NCI-H2171 (cell line): Measurements from ENCODE around the gene PLPPR5.

Source experiments
- DNase-seq: peaks from one replicate; lab custom pipeline; 2025; lab: John Stamatoyannopoulos, UW

Gene PLPPR5

DNA sequence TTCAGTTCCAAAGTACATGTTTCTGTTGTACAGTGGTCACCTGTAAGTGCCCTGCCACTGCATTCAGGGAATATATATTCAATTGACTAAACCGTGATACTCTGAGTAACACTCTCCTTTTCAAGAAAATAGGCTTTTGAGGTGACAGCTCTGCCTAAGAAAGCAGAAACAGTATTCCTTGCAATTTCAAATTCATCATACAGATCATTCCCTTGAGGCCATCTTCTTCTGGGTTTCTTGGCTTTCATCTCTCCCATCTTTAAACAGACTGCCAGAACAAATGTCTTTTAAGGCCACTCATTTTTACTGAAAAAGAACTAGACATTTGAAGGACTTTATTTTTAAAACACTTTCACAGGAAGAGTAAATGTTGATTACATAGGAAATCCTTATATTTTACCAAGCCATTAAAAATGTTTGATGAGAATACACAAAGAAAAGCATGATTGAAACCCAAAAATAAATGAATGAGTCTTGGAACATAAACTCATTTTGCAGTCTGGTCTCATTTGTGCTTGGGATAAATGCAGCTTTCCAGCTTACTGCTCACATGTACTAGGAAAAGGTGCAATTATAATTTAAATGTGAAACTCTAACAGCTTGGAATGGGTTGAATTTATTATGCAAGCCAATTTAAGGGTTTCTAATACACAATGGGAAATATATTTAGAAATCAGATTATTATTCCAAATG is 34.7 kb downstream of the PLPPR5 start:
- DNase-seq, result no peak

- DNase-seq, result no peak
Measured at GRCh38 chr1:98967122-98967521, 37.5 kb downstream of the PLPPR5 start.

DNA sequence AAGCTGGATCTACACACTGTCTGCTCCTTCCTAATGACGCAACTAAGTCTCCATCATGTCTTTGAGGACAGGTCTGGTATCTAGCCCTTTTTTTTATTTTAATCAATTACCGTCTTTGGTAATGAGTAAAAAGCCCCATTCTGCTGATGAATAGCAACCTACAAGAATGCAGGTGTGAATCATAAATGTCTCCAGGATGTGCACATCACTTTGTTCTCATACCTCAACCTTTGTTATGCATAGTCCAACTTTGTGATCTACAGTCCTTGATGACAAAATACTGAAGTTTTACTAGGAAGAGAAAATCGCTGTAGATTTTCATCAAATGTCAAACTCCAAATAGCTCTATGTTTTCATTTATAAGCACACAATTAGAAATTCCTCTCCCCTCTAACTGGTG is 39.3 kb downstream of the PLPPR5 start:
- no peak for DNase-seq

GRCh38 chr1:98964198-98964597 is 40.5 kb downstream of the PLPPR5 start:
- no peak for DNase-seq

- DNase-seq, result no peak
Measured at GRCh38 chr1:98963064-98963758, 41.5 kb downstream of the PLPPR5 start.

DNA sequence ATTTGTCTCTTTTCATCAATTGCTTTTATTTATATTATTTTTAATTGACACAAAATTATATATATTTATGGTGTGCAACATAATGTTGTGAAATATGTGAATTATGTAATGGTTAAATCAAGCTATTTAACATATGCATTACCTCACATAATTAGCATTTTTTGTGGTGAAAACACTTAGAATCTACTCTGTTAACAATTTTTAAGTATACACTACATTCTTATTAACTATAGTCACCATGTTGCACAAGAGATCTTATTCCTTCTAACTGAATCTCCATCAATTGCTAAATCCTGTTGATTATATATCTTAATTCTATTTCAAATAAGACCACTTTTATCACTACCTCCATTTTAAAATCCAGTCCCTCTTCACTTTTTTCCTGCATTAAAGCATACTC is 42.5 kb downstream of the PLPPR5 start:
- DNase-seq, result no peak

DNA sequence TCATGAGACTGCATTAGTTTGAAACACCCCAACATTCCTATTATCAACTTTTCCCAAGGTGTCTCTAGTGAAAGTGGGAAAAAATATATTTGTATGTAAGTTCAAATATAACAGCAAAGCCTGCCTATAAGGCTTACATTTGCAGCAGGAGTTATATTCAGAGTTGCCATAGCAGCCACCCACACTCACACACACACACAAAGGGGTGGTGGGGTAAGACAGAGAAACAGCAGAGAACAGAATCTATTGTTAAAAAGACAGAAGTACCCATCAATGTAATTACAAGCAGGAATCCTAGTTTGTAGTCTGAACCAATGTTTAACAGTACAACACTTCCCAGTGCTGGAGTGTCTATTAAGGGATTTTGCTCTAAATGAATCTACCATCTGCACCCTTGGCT is 55.0 kb downstream of the PLPPR5 start:
- DNase-seq, result no peak

GRCh38 chr1:98949166-98949565 is 55.5 kb downstream of the PLPPR5 start:
- DNase-seq, result no peak

GRCh38 chr1:98947071-98947470 is 57.6 kb downstream of the PLPPR5 start:
- no peak for DNase-seq

DNA sequence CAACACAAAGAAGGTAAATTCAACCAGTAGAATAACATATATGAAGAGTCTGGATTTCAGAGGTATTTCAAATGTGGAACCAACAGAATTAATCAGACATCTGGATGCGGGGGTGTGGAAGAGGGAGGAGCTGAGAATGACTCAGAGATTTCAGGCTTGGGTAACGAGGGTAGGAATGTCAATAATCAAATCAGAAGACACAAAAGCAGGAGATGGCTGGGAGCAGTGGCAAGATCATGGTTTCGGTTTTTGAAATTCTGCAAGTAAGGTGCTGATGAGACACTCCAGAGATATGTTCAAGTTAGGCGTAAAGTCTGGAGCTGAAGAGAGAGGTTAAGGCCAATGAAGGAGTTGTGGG is 64.0 kb downstream of the PLPPR5 start:
- no peak for DNase-seq

GRCh38 chr1:98940069-98940721 is 64.5 kb downstream of the PLPPR5 start:
- no peak for DNase-seq

- DNase-seq, result no peak
Measured at GRCh38 chr1:98939471-98939870, 65.2 kb downstream of the PLPPR5 start.

GRCh38 chr1:98937347-98937746 is 67.3 kb downstream of the PLPPR5 start:
- no peak for DNase-seq

DNA sequence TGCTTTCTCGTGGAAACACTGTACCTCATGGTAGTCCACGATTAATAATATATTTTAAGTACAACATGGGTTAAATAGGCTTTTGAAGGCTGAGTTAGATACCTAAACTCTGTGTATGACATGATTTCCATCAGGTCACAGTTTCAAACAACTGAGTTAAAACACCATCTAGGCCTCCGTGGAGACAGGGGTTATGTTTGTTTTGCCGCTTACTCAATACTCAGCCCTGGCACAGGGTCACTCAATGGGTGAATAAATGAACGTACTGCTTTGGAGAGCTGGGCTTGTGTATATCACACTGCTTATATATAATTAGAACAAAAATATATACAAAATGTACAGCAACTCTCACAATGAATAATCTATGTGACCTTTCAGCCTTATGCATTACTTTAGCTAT is 72.5 kb downstream of the PLPPR5 start:
- no peak for DNase-seq

GRCh38 chr1:98931128-98931835 is 73.4 kb downstream of the PLPPR5 start:
- DNase-seq, result no peak

GRCh38 chr1:98929437-98929836 is 75.2 kb downstream of the PLPPR5 start:
- DNase-seq, result no peak

DNA sequence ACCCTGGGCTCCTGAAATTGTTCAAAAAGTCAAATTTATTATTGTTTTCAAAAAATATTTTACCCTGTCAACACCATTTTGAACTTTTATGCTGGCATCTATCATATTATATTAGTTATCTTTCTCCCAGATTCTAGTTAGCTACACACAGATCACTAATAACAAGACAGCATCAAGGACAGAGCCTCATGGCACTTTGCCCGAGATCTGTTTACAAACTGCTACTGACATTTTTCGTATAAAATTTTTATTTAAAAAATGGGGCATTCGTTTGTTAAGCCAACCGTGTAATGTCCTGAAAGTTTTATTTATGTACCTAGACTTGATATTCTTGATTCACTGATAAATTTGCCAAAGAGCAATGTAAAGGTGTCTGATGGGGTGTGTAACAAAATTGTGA is 78.1 kb downstream of the PLPPR5 start:
- DNase-seq, result no peak

- no peak for DNase-seq
Measured at GRCh38 chr1:98924977-98925376, 79.7 kb downstream of the PLPPR5 start.

DNA sequence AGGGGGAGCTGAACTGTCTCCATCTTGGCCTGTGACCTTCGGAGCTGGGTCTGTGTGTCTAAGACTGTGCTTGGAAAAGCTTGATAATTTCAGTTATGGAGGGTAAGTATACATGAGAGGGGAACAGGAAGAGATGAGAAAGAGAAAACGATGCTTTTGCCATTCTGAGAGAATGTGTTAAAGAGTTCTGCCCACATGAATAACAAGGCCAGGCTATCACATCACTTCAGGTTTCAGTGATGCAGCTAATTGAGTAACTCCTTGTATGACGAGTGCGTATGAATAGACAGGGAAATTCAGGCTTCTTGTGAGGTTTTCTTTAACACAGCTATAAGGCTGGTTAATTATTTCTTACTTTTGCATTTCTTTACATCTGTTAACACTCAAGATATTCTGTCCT is 81.0 kb downstream of the PLPPR5 start:
- DNase-seq, result no peak

DNA sequence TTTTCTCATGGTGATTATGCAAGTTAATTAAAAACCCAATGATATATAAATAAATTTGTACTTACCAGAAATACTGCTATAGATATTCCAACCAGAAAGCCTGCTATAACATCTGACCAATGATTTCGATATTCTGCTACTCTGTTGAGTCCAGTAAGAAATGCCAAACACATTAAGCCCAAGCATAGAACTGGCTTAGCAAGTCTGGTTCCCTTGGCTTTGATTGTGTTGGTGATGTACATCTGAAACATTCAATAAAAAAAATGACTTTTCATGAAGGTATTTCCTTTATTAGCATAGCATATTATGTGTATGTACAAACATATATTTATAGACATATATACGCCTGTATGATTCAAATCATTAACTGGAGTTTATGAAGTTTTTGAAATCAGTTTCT is 82.8 kb downstream of the PLPPR5 start:
- no peak for DNase-seq

- no peak for DNase-seq
Measured at GRCh38 chr1:98920441-98921110, 84.1 kb downstream of the PLPPR5 start.

DNA sequence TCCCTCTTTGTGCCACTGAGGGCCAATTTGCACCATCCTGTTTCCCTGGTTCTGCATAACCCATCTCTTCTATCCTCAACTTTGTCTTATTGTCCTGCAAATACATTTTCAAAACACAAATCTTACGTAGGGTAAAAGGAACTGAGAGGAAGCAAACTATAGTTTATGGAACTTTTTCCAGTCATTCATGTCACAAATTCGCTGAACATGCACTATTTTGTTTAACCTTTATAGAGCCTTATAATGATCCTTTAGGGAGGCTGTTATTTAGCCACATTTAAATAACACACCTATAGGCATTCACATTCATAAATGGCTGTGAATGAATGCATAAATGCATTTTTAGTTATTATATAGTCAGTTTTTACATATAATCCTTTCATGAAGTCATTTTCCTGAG is 85.0 kb downstream of the PLPPR5 start:
- no peak for DNase-seq
